Activated T-cell treated with anti-CD3 and anti-CD28 coated beads for 24 hours (primary cell): ENCODE measurements around the gene ACAA2.

Source experiments
- DNase-seq: peaks from one replicate; pipeline ENCODE4 v3.0.0-alpha.2; 2020; ENCODE audit warnings: low read depth

ACAA2 gene

GRCh38 chr18:49767111-49768050, 46.0 kb downstream of the ACAA2 start:
- DNase-seq: no peak

DNA sequence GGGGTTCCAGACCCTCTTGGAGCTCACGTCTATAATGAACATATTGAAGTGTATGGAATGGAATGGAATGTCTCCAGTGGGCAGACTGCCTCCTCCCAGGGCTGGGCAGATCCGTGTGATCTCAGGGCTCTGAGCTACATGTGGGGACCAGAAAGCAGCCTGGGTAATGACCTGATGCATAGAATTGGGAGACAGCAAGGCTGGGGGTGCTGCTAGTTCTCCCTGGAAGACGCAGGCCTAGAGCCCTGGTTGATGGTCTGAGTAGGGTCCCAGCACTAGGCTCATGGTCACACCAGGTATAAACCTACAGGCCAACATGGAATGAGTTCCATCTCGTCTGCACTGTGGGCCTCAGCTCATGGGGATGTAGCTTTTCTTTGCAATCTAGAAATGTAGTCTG, 46.7 kb downstream of the ACAA2 start:
- no peak for DNase-seq

GRCh38 chr18:49764032-49764431, 49.3 kb downstream of the ACAA2 start:
- DNase-seq: no peak

GRCh38 chr18:49763590-49763989, 49.7 kb downstream of the ACAA2 start:
- no peak for DNase-seq

DNA sequence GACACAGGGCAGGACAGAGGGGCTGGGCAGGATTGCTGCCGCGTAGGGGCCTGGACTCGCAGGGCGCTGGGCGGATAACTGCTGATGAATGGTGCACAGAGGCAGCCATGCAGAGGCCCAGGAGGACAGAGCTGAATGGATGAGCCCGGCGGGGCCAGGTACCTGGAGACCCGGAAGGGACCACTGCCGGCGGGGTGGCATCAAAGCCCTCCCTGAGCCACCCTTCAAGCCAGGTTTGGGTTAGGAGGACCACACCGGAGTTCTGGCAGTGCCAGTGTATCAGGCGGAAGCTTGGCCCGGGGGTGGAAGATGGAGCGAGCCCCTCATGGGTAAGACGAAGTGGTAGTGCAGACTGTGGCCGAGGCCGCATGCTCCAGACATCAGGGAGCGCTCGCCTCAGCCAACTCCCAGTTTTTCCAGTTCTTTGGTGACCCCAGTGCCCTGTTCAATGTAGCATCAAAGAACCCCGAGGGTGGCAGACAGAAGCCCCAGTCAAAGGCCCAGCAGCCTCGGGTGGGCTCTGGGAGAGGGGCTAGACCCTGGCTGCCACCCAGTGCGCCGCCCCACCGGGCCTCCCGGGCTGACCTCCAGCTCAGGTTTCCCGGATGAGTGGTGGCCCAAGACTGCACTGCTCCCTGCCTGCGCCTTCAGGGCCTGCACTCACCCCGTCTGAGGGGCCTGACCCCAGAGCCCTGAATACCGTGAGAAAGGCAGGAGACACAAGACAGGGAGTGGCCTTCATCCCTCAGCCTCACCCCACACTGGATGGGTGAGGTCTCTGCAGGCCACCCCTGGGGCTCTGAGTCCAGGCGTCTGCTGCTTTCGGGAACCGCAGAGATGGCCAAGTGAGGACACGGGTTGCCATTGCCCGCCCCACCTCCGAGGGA, 50.9 kb downstream of the ACAA2 start:
- no peak for DNase-seq

DNA sequence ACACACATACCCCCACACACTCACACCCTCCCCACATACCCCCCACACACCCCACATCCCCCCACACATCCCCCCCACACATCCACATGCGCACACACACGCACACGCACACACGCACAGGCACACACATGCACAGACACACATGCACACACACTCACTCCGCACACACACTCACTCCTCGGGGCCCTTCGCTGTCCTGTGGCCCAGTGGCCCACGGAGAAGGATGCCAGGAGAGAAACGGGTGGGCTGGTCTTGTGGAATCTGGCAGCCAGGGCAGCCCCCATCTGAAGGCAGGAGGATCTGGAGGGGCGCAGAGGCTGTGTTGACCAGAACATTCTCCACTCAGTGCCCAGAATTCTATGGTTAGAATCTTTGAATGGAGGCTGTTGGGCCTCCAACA, 51.6 kb downstream of the ACAA2 start:
- DNase-seq: no peak

GRCh38 chr18:49758263-49758610, 55.1 kb downstream of the ACAA2 start:
- no peak for DNase-seq

- DNase-seq: no peak
Measured at GRCh38 chr18:49757513-49758262, 55.6 kb downstream of the ACAA2 start.

DNA sequence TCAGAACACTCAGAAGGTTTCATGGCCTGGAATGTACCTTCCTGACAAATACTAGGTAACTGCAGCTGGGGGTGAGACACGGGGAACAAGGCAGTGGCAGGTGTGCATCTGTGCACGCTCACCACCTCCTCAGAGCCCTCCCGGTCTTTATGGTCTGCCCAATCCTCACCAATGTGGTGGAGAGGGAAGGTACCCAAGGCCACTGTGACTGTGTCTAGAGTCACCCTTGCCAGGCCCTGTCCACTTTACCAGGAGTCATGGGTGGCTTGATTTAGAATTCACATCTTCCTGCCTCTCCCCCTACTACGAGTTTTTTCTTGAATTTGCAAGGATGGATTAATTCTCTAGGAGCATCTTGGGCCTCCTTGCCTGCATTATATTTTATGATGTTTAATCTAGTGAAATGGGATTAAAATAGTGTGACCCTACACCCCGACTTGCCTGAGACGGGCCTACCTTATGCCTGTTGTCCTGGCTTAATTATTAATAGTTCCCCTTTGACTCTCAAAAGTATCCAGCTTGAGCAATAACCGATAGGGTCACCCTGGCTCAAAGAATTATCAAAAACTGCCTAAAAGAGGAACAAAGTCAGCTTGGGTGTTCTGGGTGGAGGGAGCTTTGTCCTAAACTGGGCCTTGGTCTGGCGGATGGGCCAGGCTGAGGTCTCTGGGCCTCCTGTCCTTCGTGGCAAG, 56.5 kb downstream of the ACAA2 start:
- no peak for DNase-seq

GRCh38 chr18:49756135-49756534, 57.2 kb downstream of the ACAA2 start:
- DNase-seq: no peak

DNA sequence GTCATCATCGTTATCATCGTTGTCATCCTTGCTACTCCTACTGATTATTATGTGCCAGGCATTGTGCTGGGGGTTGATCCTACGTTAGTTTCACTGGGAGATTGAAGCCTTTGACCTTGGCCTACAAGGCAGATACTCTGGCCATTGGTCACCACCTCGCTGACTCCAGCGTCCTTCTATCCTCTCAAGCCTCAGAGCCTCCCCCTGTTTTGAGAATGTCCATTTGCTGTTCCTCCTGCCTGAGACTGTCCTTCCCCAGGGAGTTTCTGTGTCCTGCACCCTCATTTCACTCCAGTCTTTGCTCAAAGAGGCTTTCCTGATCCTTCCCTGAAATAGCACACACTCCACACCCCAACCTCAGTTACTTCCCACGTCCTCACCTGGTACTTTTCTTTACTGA, 57.8 kb downstream of the ACAA2 start:
- DNase-seq: no peak

DNA sequence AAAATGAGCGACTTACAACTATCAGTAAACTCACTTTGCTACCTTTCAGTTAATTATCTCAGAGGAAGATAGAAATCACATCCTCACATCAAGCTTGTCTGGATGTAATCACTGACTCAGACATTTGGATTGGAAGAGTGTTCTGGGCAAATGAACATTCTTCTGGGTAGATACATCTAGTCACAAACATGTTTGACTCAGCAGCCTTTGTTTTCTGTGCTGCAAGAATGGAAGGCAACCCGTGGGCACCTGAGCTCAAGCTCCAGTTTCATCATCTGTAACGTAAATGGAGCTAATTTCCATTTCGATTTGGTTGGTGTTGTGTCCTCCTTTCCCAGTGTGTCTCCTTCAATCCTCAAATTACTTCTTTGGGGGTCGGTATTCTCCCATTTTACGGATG, 58.5 kb downstream of the ACAA2 start:
- no peak for DNase-seq

GRCh38 chr18:49753643-49754042, 59.7 kb downstream of the ACAA2 start:
- no peak for DNase-seq

GRCh38 chr18:49752095-49752457, 61.3 kb downstream of the ACAA2 start:
- DNase-seq: no peak

- DNase-seq: no peak
Measured at GRCh38 chr18:49751427-49752094, 61.8 kb downstream of the ACAA2 start.

DNA sequence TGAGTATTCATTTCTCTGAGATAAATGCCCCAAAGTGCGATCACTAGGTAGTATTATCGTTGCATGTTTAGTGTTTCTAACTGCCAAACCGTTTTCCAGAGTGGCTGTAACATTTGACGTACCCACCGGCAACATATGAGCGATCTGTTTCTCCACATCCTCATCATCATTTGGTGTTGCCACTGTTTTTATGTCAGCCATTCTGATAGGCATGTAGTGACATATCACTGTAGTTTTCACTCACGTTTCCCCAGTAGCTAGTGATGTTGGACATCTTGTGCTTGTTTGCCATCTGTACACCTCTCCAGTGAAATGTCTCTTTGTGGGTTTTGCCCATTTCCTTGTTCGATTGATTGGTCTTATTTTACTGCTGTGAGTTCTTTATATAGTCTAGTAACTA, 63.8 kb downstream of the ACAA2 start:
- no peak for DNase-seq

GRCh38 chr18:49747876-49748275, 65.5 kb downstream of the ACAA2 start:
- no peak for DNase-seq

GRCh38 chr18:49745045-49746014, 68.0 kb downstream of the ACAA2 start:
- DNase-seq: no peak

DNA sequence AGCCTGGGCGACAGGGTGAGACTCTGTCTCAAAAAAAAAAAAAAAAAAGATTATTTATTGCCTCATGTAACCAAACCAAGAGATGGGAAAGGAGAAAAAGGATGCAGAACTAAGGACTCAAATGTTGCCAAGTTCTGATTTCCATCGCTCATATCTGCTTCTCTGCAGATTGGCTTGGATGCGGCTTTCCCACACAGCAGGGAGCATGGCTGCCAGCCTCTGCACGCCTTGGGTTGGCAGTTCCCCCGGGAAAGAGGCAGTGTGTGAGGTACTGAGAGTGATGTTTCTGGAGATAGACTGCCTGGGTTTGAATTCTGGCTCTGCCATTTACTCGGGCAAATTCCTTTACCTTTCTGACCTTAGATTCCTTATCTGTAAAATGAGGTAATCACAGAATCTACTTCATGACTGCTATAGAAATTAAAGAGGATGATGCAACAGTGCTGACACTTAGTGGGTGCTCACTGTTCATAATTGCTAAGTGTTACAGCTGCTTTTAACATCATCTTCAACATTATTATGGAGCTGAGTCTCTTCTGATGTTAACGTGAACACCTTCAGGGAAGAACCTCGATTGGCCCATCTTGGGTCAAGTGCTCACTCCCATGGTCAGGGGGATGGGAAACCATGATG, 68.8 kb downstream of the ACAA2 start:
- no peak for DNase-seq
